Suppressor macrophage treated with lipopolysaccharide for 1 hour (primary cell): ENCODE measurements around the gene UBE2E2.
"Not testable (repeated sequence)": the region's sequence is repeated elsewhere in the genome, so short reads cannot be mapped to it uniquely, and the experiment has no call there.

ENCODE experiments used
- DNase-seq, 3 donors: peaks; one replicate each; pipeline ENCODE4 v3.0.0-alpha.2; 2020 to 2022

The UBE2E2 gene

GRCh38 chr3:23592961-23593931, 390.1 kb downstream of the UBE2E2 start:
- no peak for DNase-seq

GRCh38 chr3:23594066-23594465, 390.9 kb downstream of the UBE2E2 start:
- no peak for DNase-seq

GRCh38 chr3:23594894-23595670, 392.0 kb downstream of the UBE2E2 start:
- DNase-seq, result no peak

- DNase-seq, result no peak
These were observed 392.7 kb downstream of the UBE2E2 start for GRCh38 chr3:23595851-23596250.

- no peak for DNase-seq
These were observed 397.2 kb downstream of the UBE2E2 start for GRCh38 chr3:23600167-23600871.

- no peak for DNase-seq
These were observed 398.1 kb downstream of the UBE2E2 start for GRCh38 chr3:23601091-23601822.

- no peak for DNase-seq
These were observed 399.8 kb downstream of the UBE2E2 start for GRCh38 chr3:23602971-23603370.

- no peak for DNase-seq
These were observed 404.2 kb downstream of the UBE2E2 start for GRCh38 chr3:23607184-23607847.

- DNase-seq, result no peak
These were observed 405.5 kb downstream of the UBE2E2 start for GRCh38 chr3:23608650-23609049.

- peak; percentile 63 to 69 (median 64) for DNase-seq
These were observed 408.7 kb downstream of the UBE2E2 start for GRCh38 chr3:23611737-23612295.

- DNase-seq, result peak; percentile 41 to 55 (median 49)
These were observed 409.3 kb downstream of the UBE2E2 start for GRCh38 chr3:23612296-23612891.

GRCh38 chr3:23615068-23615467, 411.9 kb downstream of the UBE2E2 start:
- no peak for DNase-seq

- not testable (repeated sequence) for DNase-seq
These were observed 415.3 kb downstream of the UBE2E2 start for GRCh38 chr3:23618475-23618874.

GRCh38 chr3:23619705-23620637, 416.8 kb downstream of the UBE2E2 start:
- DNase-seq, result no peak

GRCh38 chr3:23620638-23621015, 417.5 kb downstream of the UBE2E2 start:
- DNase-seq, result no peak

GRCh38 chr3:23623844-23624243, 420.7 kb downstream of the UBE2E2 start:
- DNase-seq, result no peak

GRCh38 chr3:23624305-23624704, 421.2 kb downstream of the UBE2E2 start:
- no peak for DNase-seq

- DNase-seq, result no peak
These were observed 423.3 kb downstream of the UBE2E2 start for GRCh38 chr3:23626442-23626841.

GRCh38 chr3:23629181-23629894, 426.2 kb downstream of the UBE2E2 start:
- no peak for DNase-seq
